Measurements from ENCODE around the gene MRPL12.

DNA sequence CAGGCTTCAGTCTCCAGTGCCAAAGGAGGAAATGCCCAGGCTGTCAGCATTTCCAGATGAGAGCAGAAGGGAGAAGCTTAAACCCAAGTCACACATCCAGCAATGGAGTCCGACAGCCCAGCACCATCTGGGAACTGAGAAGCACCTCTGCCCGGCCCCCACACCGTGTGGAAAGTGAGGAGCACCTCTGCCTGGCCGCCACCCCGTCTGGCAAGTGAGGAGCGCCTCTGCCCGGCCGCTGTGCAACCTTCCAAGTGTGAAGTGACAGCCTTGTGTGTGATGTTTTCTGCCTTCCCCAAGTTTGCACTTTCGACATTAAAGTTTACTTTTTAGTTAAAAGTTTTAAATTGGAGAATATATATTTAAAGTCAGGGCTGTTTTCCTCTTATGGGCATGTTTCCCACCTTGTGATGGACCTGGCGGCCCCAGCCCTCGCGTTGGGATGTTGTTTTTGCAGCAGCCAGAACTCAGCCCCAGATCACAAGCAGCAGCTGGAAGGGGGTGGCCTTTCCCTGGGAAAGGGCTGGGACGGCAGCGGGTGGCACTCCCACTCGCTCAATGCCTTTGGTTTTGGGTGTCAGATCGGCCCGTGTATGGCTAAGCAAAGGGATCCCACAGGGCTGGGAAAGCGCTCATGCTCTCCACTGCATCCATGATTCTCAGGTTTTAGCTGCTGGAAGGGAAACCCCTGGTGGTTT lies 29.5 kb upstream of the MRPL12 start:
- TF ChIP-seq ZNF274 (CRISPR knock-in tag; IDR thresholded peaks at IDR 0.05) (no peak), POLR2AphosphoS5 (IDR thresholded peaks at IDR 0.05; ENCODE audit: low read depth, low read length) (no peak), MIER3 (CRISPR knock-in tag; IDR thresholded peaks at IDR 0.05; ENCODE audit: borderline replicate concordance) (no peak), EP300 (IDR thresholded peaks at IDR 0.05; ENCODE audit: low read depth in 2 of 2, low read length in 2 of 2) (no peak), EP300 (CRISPR knock-in tag; IDR thresholded peaks at IDR 0.05; ENCODE audit: borderline replicate concordance) (no peak), SIN3A (IDR thresholded peaks at IDR 0.05; ENCODE audit: borderline replicate concordance, low read depth, low read length) (no peak), TAF1 (CRISPR knock-in tag; IDR thresholded peaks at IDR 0.05) (no peak), EZH2 (conservative IDR thresholded peaks at IDR 0.05; ENCODE audit: low read depth, low read length) (no peak), NBN (conservative IDR thresholded peaks at IDR 0.05) (no peak), SMARCC2 (IDR thresholded peaks at IDR 0.05) (no peak), CBFB (CRISPR knock-in tag; IDR thresholded peaks at IDR 0.05) (no peak), CEBPG (CRISPR knock-in tag; IDR thresholded peaks at IDR 0.05) (no peak), HNF4A (CRISPR knock-in tag; IDR thresholded peaks at IDR 0.05) (no peak)
- TF ChIP-seq, protein P1, sequence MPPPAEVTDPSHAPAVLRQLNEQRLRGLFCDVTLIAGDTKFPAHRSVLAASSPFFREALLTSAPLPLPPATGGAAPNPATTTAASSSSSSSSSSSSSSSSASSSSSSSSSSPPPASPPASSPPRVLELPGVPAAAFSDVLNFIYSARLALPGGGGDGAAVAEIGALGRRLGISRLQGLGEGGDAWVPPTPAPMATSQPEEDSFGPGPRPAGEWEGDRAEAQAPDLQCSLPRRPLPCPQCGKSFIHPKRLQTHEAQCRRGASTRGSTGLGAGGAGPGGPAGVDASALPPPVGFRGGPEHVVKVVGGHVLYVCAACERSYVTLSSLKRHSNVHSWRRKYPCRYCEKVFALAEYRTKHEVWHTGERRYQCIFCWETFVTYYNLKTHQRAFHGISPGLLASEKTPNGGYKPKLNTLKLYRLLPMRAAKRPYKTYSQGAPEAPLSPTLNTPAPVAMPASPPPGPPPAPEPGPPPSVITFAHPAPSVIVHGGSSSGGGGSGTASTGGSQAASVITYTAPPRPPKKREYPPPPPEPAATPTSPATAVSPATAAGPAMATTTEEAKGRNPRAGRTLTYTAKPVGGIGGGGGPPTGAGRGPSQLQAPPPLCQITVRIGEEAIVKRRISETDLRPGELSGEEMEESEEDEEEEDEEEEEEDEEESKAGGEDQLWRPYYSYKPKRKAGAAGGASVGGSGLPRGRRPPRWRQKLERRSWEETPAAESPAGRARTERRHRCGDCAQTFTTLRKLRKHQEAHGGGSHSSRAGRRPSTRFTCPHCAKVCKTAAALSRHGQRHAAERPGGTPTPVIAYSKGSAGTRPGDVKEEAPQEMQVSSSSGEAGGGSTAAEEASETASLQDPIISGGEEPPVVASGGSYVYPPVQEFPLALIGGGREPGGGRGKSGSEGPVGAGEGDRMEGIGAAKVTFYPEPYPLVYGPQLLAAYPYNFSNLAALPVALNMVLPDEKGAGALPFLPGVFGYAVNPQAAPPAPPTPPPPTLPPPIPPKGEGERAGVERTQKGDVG (CRISPR knock-in tag; IDR thresholded peaks at IDR 0.05; ENCODE audit: borderline replicate concordance), result no peak
- TF ChIP-seq, protein P2, sequence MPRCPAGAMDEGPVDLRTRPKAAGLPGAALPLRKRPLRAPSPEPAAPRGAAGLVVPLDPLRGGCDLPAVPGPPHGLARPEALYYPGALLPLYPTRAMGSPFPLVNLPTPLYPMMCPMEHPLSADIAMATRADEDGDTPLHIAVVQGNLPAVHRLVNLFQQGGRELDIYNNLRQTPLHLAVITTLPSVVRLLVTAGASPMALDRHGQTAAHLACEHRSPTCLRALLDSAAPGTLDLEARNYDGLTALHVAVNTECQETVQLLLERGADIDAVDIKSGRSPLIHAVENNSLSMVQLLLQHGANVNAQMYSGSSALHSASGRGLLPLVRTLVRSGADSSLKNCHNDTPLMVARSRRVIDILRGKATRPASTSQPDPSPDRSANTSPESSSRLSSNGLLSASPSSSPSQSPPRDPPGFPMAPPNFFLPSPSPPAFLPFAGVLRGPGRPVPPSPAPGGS (CRISPR knock-in tag; IDR thresholded peaks at IDR 0.05), result no peak

Measured in HepG2 (cell line).